GM23338 (cell line): Measurements from ENCODE around the gene STIP1. TPM values are rescaled to one million over a fixed set of nuclear protein-coding genes. Genes with fewer than 3 reads are reported as not detected.
"Not testable (repeated sequence)": the region's sequence is repeated elsewhere in the genome, so short reads cannot be mapped to it uniquely, and the experiment has no call there.

Source experiments
- ATAC-seq: fragments of 200-7000 bp; cut with Tn5 transposase; 3 replicates; pipeline ENCODE4 v1.9.1; 2020
- DNase-seq: peaks from one replicate; pipeline ENCODE4 v3.0.0-alpha.2; 2015; ENCODE audit warnings: low spot score
- H2AFZ ChIP-seq: fragments of 200-600 bp; sonication (generic); 2 replicates; pipeline ENCODE4 v1.8.0; 2016; ENCODE audit warnings: antibody characterized with exemption, mild to moderate bottlenecking, moderate library complexity
- H3F3A ChIP-seq: fragments of 200-600 bp; sonication (generic); replicated peaks from 2 replicates; pipeline ENCODE4 v1.8.0; 2017; ENCODE audit warnings: antibody characterized with exemption, mixed run types, low read depth
- H3K27ac ChIP-seq: fragments of 200-600 bp; sonication (generic); 2 replicates; pipeline ENCODE4 v1.6.1; 2016; ENCODE audit warnings: low read depth
- H3K27me3 ChIP-seq: fragments of 200-600 bp; sonication (generic); 2 replicates; pipeline ENCODE4 v1.8.0; 2016; ENCODE audit warnings: mild to moderate bottlenecking, mixed run types, moderate library complexity; ENCODE audit not compliant: insufficient read depth
- H3K36me3 ChIP-seq: fragments of 200-600 bp; sonication (generic); 2 replicates; pipeline ENCODE4 v1.8.0; 2016; ENCODE audit warnings: mild to moderate bottlenecking; ENCODE audit not compliant: insufficient read depth
- H3K4me1 ChIP-seq: fragments of 200-600 bp; sonication (generic); 2 replicates; pipeline ENCODE4 v1.8.0; 2016; ENCODE audit warnings: mild to moderate bottlenecking, moderate library complexity; ENCODE audit not compliant: insufficient read depth
- H3K4me2 ChIP-seq: fragments of 200-600 bp; sonication (generic); 2 replicates; pipeline ENCODE4 v1.7.1; 2017; ENCODE audit warnings: mixed run types
- H3K4me3 ChIP-seq: fragments of 200-600 bp; sonication (generic); 2 replicates; pipeline ENCODE4 v1.6.1; 2016; ENCODE audit warnings: mixed run types
- H3K79me2 ChIP-seq: fragments of 200-600 bp; sonication (generic); replicated peaks from 2 replicates; pipeline ENCODE4 v1.8.0; 2017; ENCODE audit warnings: mild to moderate bottlenecking; ENCODE audit not compliant: insufficient read depth
- H3K9me2 ChIP-seq: fragments of 200-600 bp; sonication (generic); 2 replicates; pipeline ENCODE4 v1.8.0; 2017; ENCODE audit not compliant: insufficient read depth
- H4K20me1 ChIP-seq: fragments of 200-600 bp; sonication (generic); replicated peaks from 2 replicates; pipeline ENCODE4 v1.8.0; 2017; ENCODE audit warnings: mild to moderate bottlenecking; ENCODE audit not compliant: insufficient read depth
- H3K27ac Mint-ChIP-seq: 2 replicates; pipeline ENCODE4 v1.8.0; 2020; ENCODE audit warnings: inconsistent platforms, mild to moderate bottlenecking, moderate library complexity, mixed read lengths
- H3K27me3 Mint-ChIP-seq: 3 replicates; pipeline ENCODE4 v1.8.0; 2022; ENCODE audit warnings: low read depth, mild to moderate bottlenecking, moderate library complexity, mixed read lengths, inconsistent platforms; ENCODE audit not compliant: insufficient read depth, poor library complexity
- H3K36me3 Mint-ChIP-seq: 3 replicates; pipeline ENCODE4 v1.8.0; 2021; ENCODE audit warnings: low read depth, mild to moderate bottlenecking, inconsistent platforms, moderate library complexity, mixed read lengths
- H3K4me1 Mint-ChIP-seq: 3 replicates; pipeline ENCODE4 v1.8.0; 2020; ENCODE audit warnings: mild to moderate bottlenecking, inconsistent platforms, mixed read lengths
- H3K4me3 Mint-ChIP-seq: 3 replicates; pipeline ENCODE4 v1.8.0; 2021; ENCODE audit warnings: moderate library complexity, mild to moderate bottlenecking, inconsistent platforms, mixed read lengths
- H3K9me3 Mint-ChIP-seq: 3 replicates; pipeline ENCODE4 v1.8.0; 2020; ENCODE audit warnings: moderate library complexity, mild to moderate bottlenecking, inconsistent platforms, mixed read lengths
- CREB1 ChIP-seq: fragments of 250-450 bp; sonication (Bioruptor Pico); IDR thresholded peaks from 2 replicates; pipeline ENCODE4 v1.5.0; 2020; ENCODE audit warnings: low read depth, mild to moderate bottlenecking, moderate library complexity
- EZH2 ChIP-seq: fragments of 200-600 bp; sonication (generic); IDR thresholded peaks from one replicate; pipeline ENCODE4 v1.8.0; 2017; ENCODE audit warnings: antibody characterized with exemption, mild to moderate bottlenecking, low read depth; ENCODE audit not compliant: unreplicated experiment
- EZH2phosphoT487 ChIP-seq: fragments of 200-600 bp; sonication (generic); IDR thresholded peaks from one replicate; pipeline ENCODE4 v1.8.1; 2018; ENCODE audit warnings: antibody characterized with exemption; ENCODE audit not compliant: unreplicated experiment
- JUNB ChIP-seq: IDR thresholded peaks from one replicate; pipeline ENCODE4 v1.6.1; 2016; ENCODE audit warnings: antibody characterized with exemption; ENCODE audit not compliant: unreplicated experiment
- POLR2AphosphoS5 ChIP-seq: IDR thresholded peaks from 2 replicates; pipeline ENCODE4 v1.6.1; 2016; ENCODE audit warnings: antibody characterized with exemption, low read depth
- STAT1 ChIP-seq: IDR thresholded peaks from one replicate; pipeline ENCODE4 v1.6.1; 2016; ENCODE audit warnings: antibody characterized with exemption; ENCODE audit not compliant: unreplicated experiment
- ZNF114 ChIP-seq: fragments of 250-450 bp; sonication (Bioruptor Pico); IDR thresholded peaks from 2 replicates; pipeline ENCODE4 v1.5.0; 2020; ENCODE audit warnings: mild to moderate bottlenecking, moderate library complexity
- ZNF331 ChIP-seq: fragments of 250-450 bp; sonication (Bioruptor Pico); IDR thresholded peaks from 2 replicates; pipeline ENCODE4 v1.5.0; 2020; ENCODE audit warnings: low read depth, mild to moderate bottlenecking, moderate library complexity
- polyA plus RNA-seq: library from polyadenylated mRNA; unstranded; fragments of >200 nt; fragmentation: Nextera tagmentation; extraction: Ambion mirVana; gene quantifications from 2 replicates; pipeline ENCODE4 v1.2.1, GENCODE V29; 2016
- total RNA-seq: library from RNA; depleted of rRNA; stranded (reverse); fragments of >200 nt; shearing (Covaris generic); gene quantifications from 2 replicates; pipeline ENCODE4 v1.2.3, GENCODE V29; 2014
- TF ChIP-seq, protein P1 (sequence below): IDR thresholded peaks from 2 replicates; pipeline ENCODE4 v1.6.1; 2016; ENCODE audit warnings: antibody characterized with exemption
- TF ChIP-seq, protein P2 (sequence below), 2 experiments: fragments of 200-600 bp in 1 of 2; sonication (generic) in 1 of 2; conservative IDR thresholded peaks; 2 replicates each; pipeline versions ENCODE4 v1.5.1 to v1.6.1; 2016 to 2017; ENCODE audit warnings: antibody characterized with exemption in 2 of 2, low read depth in 2 of 2, mild to moderate bottlenecking in 2 of 2, moderate library complexity in 1 of 2

The STIP1 gene
- total and polyA plus RNA-seq, 2 experiments from 2014 or later = 213 to 351 TPM

DNA sequence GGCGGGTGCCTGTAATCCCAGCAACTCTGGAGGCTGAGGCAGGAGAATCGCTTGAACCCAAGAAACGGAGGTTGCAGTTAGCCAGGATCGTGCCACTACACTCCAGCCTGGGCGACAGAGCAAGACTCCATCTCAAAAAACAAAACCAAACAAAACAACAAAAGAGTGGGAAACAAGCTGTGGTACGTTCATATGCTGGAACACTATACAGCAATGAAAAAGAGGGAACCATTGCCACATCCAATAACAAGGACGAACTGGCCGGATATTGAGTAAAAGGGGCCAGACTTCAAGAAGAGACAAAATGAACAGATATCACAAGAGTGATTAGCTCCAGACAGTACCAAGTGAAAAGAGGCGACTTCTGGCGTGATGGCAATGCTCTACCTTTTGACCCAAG is 24.9 kb upstream of the STIP1 start:
- no peaks in the 10 kb centered on the region for H3K9me3 Mint-ChIP-seq
- H3K36me3 Mint-ChIP-seq = peaks cover 7% of the 10 kb centered on the region; the same call in 1 of the 3 replicates
- H3K4me1 Mint-ChIP-seq = peaks cover 7% of the 10 kb centered on the region; the same call in 2 of the 3 replicates
- Histone ChIP-seq H3F3A (peaks cover 19% of the 10 kb centered on the region; the same call in 1 of the 2 replicates), H3K4me1 (peaks cover 9% of the 10 kb centered on the region; the same call in 1 of the 2 replicates), H3K79me2 (no peaks in the 10 kb centered on the region), H3K36me3 (no peaks in the 10 kb centered on the region), H2AFZ (no peak overlapping the region), H3K27ac (no peak overlapping the region), H4K20me1 (peaks cover 16% of the 10 kb centered on the region), H3K9me2 (no peaks in the 10 kb centered on the region), H3K27me3 (peaks cover 3% of the 10 kb centered on the region; the same call in 1 of the 2 replicates), H3K4me2 (no peak overlapping the region), H3K4me3 (no peak overlapping the region)
- TF ChIP-seq POLR2AphosphoS5 = no peak
- peaks cover 18% of the 10 kb centered on the region for H3K27me3 Mint-ChIP-seq
- ATAC-seq = no peak
- H3K27ac Mint-ChIP-seq = no peak overlapping the region
- H3K4me3 Mint-ChIP-seq = no peak overlapping the region
- no peak for DNase-seq

DNA sequence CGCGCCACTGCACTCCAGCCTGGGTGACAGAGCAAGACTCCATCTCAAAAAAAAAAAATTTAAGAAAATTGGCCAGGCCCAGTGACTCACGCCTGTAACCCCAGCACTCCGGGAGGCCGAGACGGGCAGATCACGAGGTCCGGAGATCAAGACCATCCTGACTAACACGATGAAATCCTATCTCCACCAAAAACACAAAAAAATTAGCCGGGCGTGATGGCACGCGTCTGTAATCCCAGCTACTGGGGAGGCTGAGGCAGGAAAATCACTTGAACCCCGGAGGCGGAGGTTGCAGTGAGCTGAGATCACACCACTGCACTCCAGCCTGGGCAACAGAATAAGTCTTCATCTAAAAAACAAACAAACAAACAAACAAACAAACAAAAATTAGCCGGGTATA is 23.2 kb upstream of the STIP1 start:
- not testable (repeated sequence) for ATAC-seq, H3K4me3 ChIP-seq, H3K4me3 Mint-ChIP-seq, H3K79me2 ChIP-seq, H3K36me3 Mint-ChIP-seq, DNase-seq, H3K9me3 Mint-ChIP-seq, H3K27me3 ChIP-seq, H3K9me2 ChIP-seq, H3K27ac ChIP-seq, H3K27ac Mint-ChIP-seq, H3K36me3 ChIP-seq, H2AFZ ChIP-seq, H3K4me2 ChIP-seq, H3K4me1 Mint-ChIP-seq
- peaks cover 14% of the 10 kb centered on the region; the same call in 1 of the 2 replicates for H3K4me1 ChIP-seq
- peaks cover 19% of the 10 kb centered on the region; the same call in 1 of the 2 replicates for H3F3A ChIP-seq
- H3K27me3 Mint-ChIP-seq = peaks cover 26% of the 10 kb centered on the region
- H4K20me1 ChIP-seq = peaks cover 10% of the 10 kb centered on the region

DNA sequence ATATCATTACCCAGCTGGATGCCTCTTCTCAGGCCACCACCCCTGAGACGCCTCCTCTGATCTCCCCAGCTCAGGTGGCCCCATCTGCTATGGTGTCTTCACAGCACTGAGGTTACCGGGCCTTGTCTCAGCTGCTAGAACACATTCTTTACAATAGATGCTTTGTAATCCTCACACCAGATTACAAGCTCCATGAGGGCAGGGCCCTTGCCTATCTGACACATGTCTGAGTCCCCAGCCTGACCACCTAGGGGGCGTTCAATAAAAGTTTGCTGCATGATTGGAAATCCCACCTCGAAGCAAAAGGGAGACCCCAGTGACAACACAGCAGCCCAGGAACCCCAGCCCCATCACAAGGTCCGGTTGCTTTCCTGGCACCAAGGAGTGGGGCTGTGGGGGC is 22.0 kb upstream of the STIP1 start:
- Histone ChIP-seq H3K4me1 (peaks cover 14% of the 10 kb centered on the region; the same call in 1 of the 2 replicates), H3K36me3 (no peaks in the 10 kb centered on the region), H3F3A (peaks cover 19% of the 10 kb centered on the region; the same call in 1 of the 2 replicates), H3K4me2 (no peak overlapping the region), H3K27ac (no peak overlapping the region), H2AFZ (no peak overlapping the region), H3K9me2 (no peaks in the 10 kb centered on the region), H3K4me3 (no peak overlapping the region), H4K20me1 (peaks cover 10% of the 10 kb centered on the region), H3K27me3 (peaks cover 6% of the 10 kb centered on the region; the same call in 1 of the 2 replicates), H3K79me2 (no peaks in the 10 kb centered on the region)
- Mint-ChIP-seq H3K4me3 (no peak overlapping the region), H3K9me3 (no peaks in the 10 kb centered on the region; the same call in 2 of the 3 replicates), H3K4me1 (peaks cover 10% of the 10 kb centered on the region; the same call in 2 of the 3 replicates), H3K27ac (no peak overlapping the region), H3K27me3 (peaks cover 28% of the 10 kb centered on the region), H3K36me3 (peaks cover 7% of the 10 kb centered on the region; the same call in 1 of the 3 replicates)
- ATAC-seq (no peak), DNase-seq (no peak)
- TF ChIP-seq JUNB (no peak), CREB1 (no peak), POLR2AphosphoS5 (no peak), ZNF331 (CRISPR knock-in tag) (no peak), ZNF114 (CRISPR knock-in tag) (no peak), EZH2phosphoT487 (no peak), STAT1 (no peak), EZH2 (no peak)
- TF ChIP-seq, protein P1, sequence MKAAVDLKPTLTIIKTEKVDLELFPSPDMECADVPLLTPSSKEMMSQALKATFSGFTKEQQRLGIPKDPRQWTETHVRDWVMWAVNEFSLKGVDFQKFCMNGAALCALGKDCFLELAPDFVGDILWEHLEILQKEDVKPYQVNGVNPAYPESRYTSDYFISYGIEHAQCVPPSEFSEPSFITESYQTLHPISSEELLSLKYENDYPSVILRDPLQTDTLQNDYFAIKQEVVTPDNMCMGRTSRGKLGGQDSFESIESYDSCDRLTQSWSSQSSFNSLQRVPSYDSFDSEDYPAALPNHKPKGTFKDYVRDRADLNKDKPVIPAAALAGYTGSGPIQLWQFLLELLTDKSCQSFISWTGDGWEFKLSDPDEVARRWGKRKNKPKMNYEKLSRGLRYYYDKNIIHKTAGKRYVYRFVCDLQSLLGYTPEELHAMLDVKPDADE = no peak
- TF ChIP-seq, protein P2, sequence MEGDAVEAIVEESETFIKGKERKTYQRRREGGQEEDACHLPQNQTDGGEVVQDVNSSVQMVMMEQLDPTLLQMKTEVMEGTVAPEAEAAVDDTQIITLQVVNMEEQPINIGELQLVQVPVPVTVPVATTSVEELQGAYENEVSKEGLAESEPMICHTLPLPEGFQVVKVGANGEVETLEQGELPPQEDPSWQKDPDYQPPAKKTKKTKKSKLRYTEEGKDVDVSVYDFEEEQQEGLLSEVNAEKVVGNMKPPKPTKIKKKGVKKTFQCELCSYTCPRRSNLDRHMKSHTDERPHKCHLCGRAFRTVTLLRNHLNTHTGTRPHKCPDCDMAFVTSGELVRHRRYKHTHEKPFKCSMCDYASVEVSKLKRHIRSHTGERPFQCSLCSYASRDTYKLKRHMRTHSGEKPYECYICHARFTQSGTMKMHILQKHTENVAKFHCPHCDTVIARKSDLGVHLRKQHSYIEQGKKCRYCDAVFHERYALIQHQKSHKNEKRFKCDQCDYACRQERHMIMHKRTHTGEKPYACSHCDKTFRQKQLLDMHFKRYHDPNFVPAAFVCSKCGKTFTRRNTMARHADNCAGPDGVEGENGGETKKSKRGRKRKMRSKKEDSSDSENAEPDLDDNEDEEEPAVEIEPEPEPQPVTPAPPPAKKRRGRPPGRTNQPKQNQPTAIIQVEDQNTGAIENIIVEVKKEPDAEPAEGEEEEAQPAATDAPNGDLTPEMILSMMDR (conservative IDR thresholded peaks at IDR 0.05; ENCODE audit: low read depth in 2 of 2) = no peak
